Measurements from ENCODE around the gene TCTN2. TPM values are rescaled to one million over a fixed set of nuclear protein-coding genes. Genes with fewer than 3 reads are reported as not detected.

TCTN2 gene
- total and polyA plus RNA-seq, 2 of the 8 experiments (the other 6 are each of a cell fraction or from before 2014, with no cell fraction given) = 7.5 to 8.4 TPM

DNA sequence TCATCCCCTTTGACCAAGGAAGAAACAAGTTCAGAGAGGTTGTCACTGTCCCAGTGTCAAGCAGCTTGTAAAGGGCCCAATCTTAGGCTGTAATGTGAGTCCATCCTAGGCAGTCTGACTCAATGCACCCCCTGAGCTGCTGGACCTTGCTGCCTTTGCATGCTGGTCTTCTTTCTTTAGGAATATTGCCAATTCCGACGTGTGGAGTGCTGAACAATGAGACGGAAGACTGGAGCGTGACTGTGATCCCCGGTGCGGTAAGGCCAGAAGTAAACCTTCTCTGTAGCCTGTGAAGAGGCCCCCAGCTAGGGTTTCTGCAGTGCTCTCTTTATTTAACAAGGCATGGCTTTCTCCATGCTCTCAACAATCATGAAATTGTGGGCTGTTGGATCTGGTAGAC, 963 bp downstream of the TCTN2 start (continued):
- no peak for TF ChIP-seq CHD7 (IDR thresholded peaks at IDR 0.05; ENCODE audit: insufficient replicate concordance, low read length)
- no peak for TF ChIP-seq HDAC6 (IDR thresholded peaks at IDR 0.05; ENCODE audit: low read depth, low read length)
- TF ChIP-seq HDAC2 (IDR thresholded peaks at IDR 0.05; ENCODE audit: borderline replicate concordance in 1 of 2, low read depth in 2 of 2, low read length in 2 of 2) = no peak

Measured in H1 (cell line).